ENCODE results near the gene HES7. TPM values are rescaled to one million over a fixed set of nuclear protein-coding genes. Genes with fewer than 3 reads are reported as not detected.

HES7 gene
- total and polyA plus RNA-seq, 9 of the 15 experiments (the other 6 are each of a cell fraction or from before 2014, with no cell fraction given) = 0.03 to 1.7 (median 0.14) TPM; not detected in 1

- TF ChIP-seq ZNF609 (CRISPR knock-in tag; IDR thresholded peaks at IDR 0.05; ENCODE audit: borderline replicate concordance) = no peak
- TF ChIP-seq CXXC5 (CRISPR knock-in tag; IDR thresholded peaks at IDR 0.05) = 0 out of 2 replicates have a peak, but pooled peaks have one; percentile 40
- TF ChIP-seq ID3 (CRISPR knock-in tag; IDR thresholded peaks at IDR 0.05) = no peak
- peak; percentile 36; the same call in 1 of the 2 replicates for TF ChIP-seq ID3 (tag; IDR thresholded peaks at IDR 0.05)
- TF ChIP-seq SIN3B (IDR thresholded peaks at IDR 0.05; ENCODE audit: low read depth) = 0 out of 2 replicates have a peak, but pooled peaks have one; percentile 38
- TF ChIP-seq HDAC8 (tag; IDR thresholded peaks at IDR 0.05) = no peak
- no peak for TF ChIP-seq ZNF217 (CRISPR knock-in tag; IDR thresholded peaks at IDR 0.05)
- TF ChIP-seq ZNF592 (IDR thresholded peaks at IDR 0.05) = peak; percentile 64
- no peak for TF ChIP-seq FOSL1 (tag; conservative IDR thresholded peaks at IDR 0.05)
- peak; percentile 79; the same call in 1 of the 2 replicates for TF ChIP-seq ARID4B (CRISPR knock-in tag; IDR thresholded peaks at IDR 0.05)
- TF ChIP-seq ZFX (CRISPR knock-in tag; IDR thresholded peaks at IDR 0.05) = peak; percentile 70
- TF ChIP-seq TBP (optimal IDR thresholded peaks at IDR 0.05; ENCODE audit: low read depth, low read length) = peak; percentile 58
Measured at GRCh38 chr17:8162233-8162996, 38.5 kb upstream of the HES7 start, which contains the start of gene VAMP2 (continued).

Data from K562 (cell line).